GM23338 (cell line): ENCODE results near the gene CDC42BPG. TPM values are rescaled to one million over a fixed set of nuclear protein-coding genes. Genes with fewer than 3 reads are reported as not detected.

Experiments
- ATAC-seq: fragments of 200-7000 bp; cut with Tn5 transposase; 3 replicates; pipeline ENCODE4 v1.9.1; 2020
- DNase-seq: peaks from one replicate; pipeline ENCODE4 v3.0.0-alpha.2; 2015; ENCODE audit warnings: low spot score
- H2AFZ ChIP-seq: fragments of 200-600 bp; sonication (generic); 2 replicates; pipeline ENCODE4 v1.8.0; 2016; ENCODE audit warnings: antibody characterized with exemption, mild to moderate bottlenecking, moderate library complexity
- H3F3A ChIP-seq: fragments of 200-600 bp; sonication (generic); replicated peaks from 2 replicates; pipeline ENCODE4 v1.8.0; 2017; ENCODE audit warnings: antibody characterized with exemption, mixed run types, low read depth
- H3K27ac ChIP-seq: fragments of 200-600 bp; sonication (generic); 2 replicates; pipeline ENCODE4 v1.6.1; 2016; ENCODE audit warnings: low read depth
- H3K27me3 ChIP-seq: fragments of 200-600 bp; sonication (generic); 2 replicates; pipeline ENCODE4 v1.8.0; 2016; ENCODE audit warnings: mild to moderate bottlenecking, mixed run types, moderate library complexity; ENCODE audit not compliant: insufficient read depth
- H3K36me3 ChIP-seq: fragments of 200-600 bp; sonication (generic); 2 replicates; pipeline ENCODE4 v1.8.0; 2016; ENCODE audit warnings: mild to moderate bottlenecking; ENCODE audit not compliant: insufficient read depth
- H3K4me1 ChIP-seq: fragments of 200-600 bp; sonication (generic); 2 replicates; pipeline ENCODE4 v1.8.0; 2016; ENCODE audit warnings: mild to moderate bottlenecking, moderate library complexity; ENCODE audit not compliant: insufficient read depth
- H3K4me2 ChIP-seq: fragments of 200-600 bp; sonication (generic); 2 replicates; pipeline ENCODE4 v1.7.1; 2017; ENCODE audit warnings: mixed run types
- H3K4me3 ChIP-seq: fragments of 200-600 bp; sonication (generic); 2 replicates; pipeline ENCODE4 v1.6.1; 2016; ENCODE audit warnings: mixed run types
- H3K79me2 ChIP-seq: fragments of 200-600 bp; sonication (generic); replicated peaks from 2 replicates; pipeline ENCODE4 v1.8.0; 2017; ENCODE audit warnings: mild to moderate bottlenecking; ENCODE audit not compliant: insufficient read depth
- H3K9me2 ChIP-seq: fragments of 200-600 bp; sonication (generic); 2 replicates; pipeline ENCODE4 v1.8.0; 2017; ENCODE audit not compliant: insufficient read depth
- H4K20me1 ChIP-seq: fragments of 200-600 bp; sonication (generic); replicated peaks from 2 replicates; pipeline ENCODE4 v1.8.0; 2017; ENCODE audit warnings: mild to moderate bottlenecking; ENCODE audit not compliant: insufficient read depth
- H3K27ac Mint-ChIP-seq: 2 replicates; pipeline ENCODE4 v1.8.0; 2020; ENCODE audit warnings: inconsistent platforms, mild to moderate bottlenecking, moderate library complexity, mixed read lengths
- H3K27me3 Mint-ChIP-seq: 3 replicates; pipeline ENCODE4 v1.8.0; 2022; ENCODE audit warnings: low read depth, mild to moderate bottlenecking, moderate library complexity, mixed read lengths, inconsistent platforms; ENCODE audit not compliant: insufficient read depth, poor library complexity
- H3K36me3 Mint-ChIP-seq: 3 replicates; pipeline ENCODE4 v1.8.0; 2021; ENCODE audit warnings: low read depth, mild to moderate bottlenecking, inconsistent platforms, moderate library complexity, mixed read lengths
- H3K4me1 Mint-ChIP-seq: 3 replicates; pipeline ENCODE4 v1.8.0; 2020; ENCODE audit warnings: mild to moderate bottlenecking, inconsistent platforms, mixed read lengths
- H3K4me3 Mint-ChIP-seq: 3 replicates; pipeline ENCODE4 v1.8.0; 2021; ENCODE audit warnings: moderate library complexity, mild to moderate bottlenecking, inconsistent platforms, mixed read lengths
- H3K9me3 Mint-ChIP-seq: 3 replicates; pipeline ENCODE4 v1.8.0; 2020; ENCODE audit warnings: moderate library complexity, mild to moderate bottlenecking, inconsistent platforms, mixed read lengths
- EZH2phosphoT487 ChIP-seq: fragments of 200-600 bp; sonication (generic); IDR thresholded peaks from one replicate; pipeline ENCODE4 v1.8.1; 2018; ENCODE audit warnings: antibody characterized with exemption; ENCODE audit not compliant: unreplicated experiment
- JUNB ChIP-seq: IDR thresholded peaks from one replicate; pipeline ENCODE4 v1.6.1; 2016; ENCODE audit warnings: antibody characterized with exemption; ENCODE audit not compliant: unreplicated experiment
- NANOG ChIP-seq: IDR thresholded peaks from 2 replicates; pipeline ENCODE4 v1.6.1; 2016; ENCODE audit warnings: antibody characterized with exemption, borderline replicate concordance
- POLR2AphosphoS5 ChIP-seq: IDR thresholded peaks from 2 replicates; pipeline ENCODE4 v1.6.1; 2016; ENCODE audit warnings: antibody characterized with exemption, low read depth
- STAT1 ChIP-seq: IDR thresholded peaks from one replicate; pipeline ENCODE4 v1.6.1; 2016; ENCODE audit warnings: antibody characterized with exemption; ENCODE audit not compliant: unreplicated experiment
- ZNF114 ChIP-seq: fragments of 250-450 bp; sonication (Bioruptor Pico); IDR thresholded peaks from 2 replicates; pipeline ENCODE4 v1.5.0; 2020; ENCODE audit warnings: mild to moderate bottlenecking, moderate library complexity
- ZNF331 ChIP-seq: fragments of 250-450 bp; sonication (Bioruptor Pico); IDR thresholded peaks from 2 replicates; pipeline ENCODE4 v1.5.0; 2020; ENCODE audit warnings: low read depth, mild to moderate bottlenecking, moderate library complexity
- ZNF462 ChIP-seq: fragments of 250-450 bp; sonication (Bioruptor Pico); IDR thresholded peaks from 2 replicates; pipeline ENCODE4 v1.5.0; 2020; ENCODE audit warnings: mild to moderate bottlenecking, moderate library complexity
- polyA plus RNA-seq: library from polyadenylated mRNA; unstranded; fragments of >200 nt; fragmentation: Nextera tagmentation; extraction: Ambion mirVana; gene quantifications from 2 replicates; pipeline ENCODE4 v1.2.1, GENCODE V29; 2016
- total RNA-seq: library from RNA; depleted of rRNA; stranded (reverse); fragments of >200 nt; shearing (Covaris generic); gene quantifications from 2 replicates; pipeline ENCODE4 v1.2.3, GENCODE V29; 2014
- TF ChIP-seq, protein P1 (sequence below), 2 experiments: fragments of 200-600 bp in 1 of 2; sonication (generic) in 1 of 2; conservative IDR thresholded peaks; 2 replicates each; pipeline versions ENCODE4 v1.5.1 to v1.6.1; 2016 to 2017; ENCODE audit warnings: antibody characterized with exemption in 2 of 2, low read depth in 2 of 2, mild to moderate bottlenecking in 2 of 2, moderate library complexity in 1 of 2

The CDC42BPG gene
- total and polyA plus RNA-seq, 2 experiments from 2014 or later = 2.3 to 11.6 TPM

DNA sequence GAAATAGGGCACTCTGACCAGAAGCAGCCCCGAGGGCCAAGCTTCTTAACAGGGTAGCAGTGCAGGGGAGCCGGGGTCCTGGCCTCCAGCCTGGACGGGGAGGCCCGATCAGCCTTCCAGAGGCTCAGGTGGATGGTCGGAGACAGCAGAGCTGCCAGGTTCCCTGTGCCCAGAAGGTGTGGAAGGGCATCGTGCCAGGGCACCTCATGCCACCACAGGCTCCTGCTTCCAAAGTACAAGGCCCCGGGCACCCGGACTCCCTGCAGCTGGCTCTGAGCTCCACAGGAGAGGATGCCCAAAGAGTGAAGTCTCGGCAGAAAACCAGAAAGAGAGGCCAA, 19.7 kb upstream of the CDC42BPG start (continued):
- TF ChIP-seq ZNF462 (CRISPR knock-in tag) = no peak
- TF ChIP-seq, protein P1, sequence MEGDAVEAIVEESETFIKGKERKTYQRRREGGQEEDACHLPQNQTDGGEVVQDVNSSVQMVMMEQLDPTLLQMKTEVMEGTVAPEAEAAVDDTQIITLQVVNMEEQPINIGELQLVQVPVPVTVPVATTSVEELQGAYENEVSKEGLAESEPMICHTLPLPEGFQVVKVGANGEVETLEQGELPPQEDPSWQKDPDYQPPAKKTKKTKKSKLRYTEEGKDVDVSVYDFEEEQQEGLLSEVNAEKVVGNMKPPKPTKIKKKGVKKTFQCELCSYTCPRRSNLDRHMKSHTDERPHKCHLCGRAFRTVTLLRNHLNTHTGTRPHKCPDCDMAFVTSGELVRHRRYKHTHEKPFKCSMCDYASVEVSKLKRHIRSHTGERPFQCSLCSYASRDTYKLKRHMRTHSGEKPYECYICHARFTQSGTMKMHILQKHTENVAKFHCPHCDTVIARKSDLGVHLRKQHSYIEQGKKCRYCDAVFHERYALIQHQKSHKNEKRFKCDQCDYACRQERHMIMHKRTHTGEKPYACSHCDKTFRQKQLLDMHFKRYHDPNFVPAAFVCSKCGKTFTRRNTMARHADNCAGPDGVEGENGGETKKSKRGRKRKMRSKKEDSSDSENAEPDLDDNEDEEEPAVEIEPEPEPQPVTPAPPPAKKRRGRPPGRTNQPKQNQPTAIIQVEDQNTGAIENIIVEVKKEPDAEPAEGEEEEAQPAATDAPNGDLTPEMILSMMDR (conservative IDR thresholded peaks at IDR 0.05; ENCODE audit: low read depth in 2 of 2) = no peak
- TF ChIP-seq JUNB = no peak
- TF ChIP-seq ZNF114 (CRISPR knock-in tag) = no peak
- no peak for TF ChIP-seq ZNF331 (CRISPR knock-in tag)
- TF ChIP-seq NANOG = no peak
- no peak for TF ChIP-seq POLR2AphosphoS5

GRCh38 chr11:64863391-64864060, 19.1 kb upstream of the CDC42BPG start:
- H3K4me3 ChIP-seq = no peak overlapping the region
- peaks cover 20% of the 10 kb centered on the region for H3K79me2 ChIP-seq
- H3K27ac ChIP-seq = peak overlapping the region; percentile 69; the same call in 1 of the 2 replicates
- H3K27me3 ChIP-seq = no peaks in the 10 kb centered on the region
- H3K27me3 Mint-ChIP-seq = peaks cover 6% of the 10 kb centered on the region
- H3K4me1 Mint-ChIP-seq = peaks cover 20% of the 10 kb centered on the region
- no peaks in the 10 kb centered on the region for H3K36me3 ChIP-seq
- no peak for TF ChIP-seq ZNF114 (CRISPR knock-in tag)
- no peak for TF ChIP-seq STAT1
- no peak for TF ChIP-seq POLR2AphosphoS5
- TF ChIP-seq JUNB = no peak
- TF ChIP-seq ZNF331 (CRISPR knock-in tag) = no peak
- TF ChIP-seq EZH2phosphoT487 = no peak
- no peaks in the 10 kb centered on the region for H4K20me1 ChIP-seq
- no peaks in the 10 kb centered on the region for H3K9me3 Mint-ChIP-seq
- H3K4me3 Mint-ChIP-seq = no peak overlapping the region
- no peak for DNase-seq
- ATAC-seq = peak; percentile 65
- H3K9me2 ChIP-seq = no peaks in the 10 kb centered on the region
- peak overlapping the region; percentile 86 for H3K27ac Mint-ChIP-seq
- H2AFZ ChIP-seq = no peak overlapping the region
- H3F3A ChIP-seq = 0 out of 2 replicates have a peak, but pooled peaks cover 4% of the 10 kb centered on the region
- peak overlapping the region; percentile 38; the same call in 1 of the 2 replicates for H3K4me2 ChIP-seq
- H3K36me3 Mint-ChIP-seq = no peaks in the 10 kb centered on the region; the same call in 1 of the 3 replicates
- peaks cover 23% of the 10 kb centered on the region for H3K4me1 ChIP-seq
